Caco-2 (cell line): Measurements from ENCODE around the gene AOPEP. TPM values are rescaled to one million over a fixed set of nuclear protein-coding genes. Genes with fewer than 3 reads are reported as not detected.

ENCODE experiments used
- BruUV-seq: library from RNA; stranded (reverse); fragments of 400-500 nt; replicated peaks from 2 replicates; lab custom pipeline; 2021; lab: Mats Ljungman, UMichigan
- CTCF ChIA-PET: fragments of 300-600 bp; sonication (Branson Sonifier 250); formaldehyde crosslinking; loops from one replicate; lab custom pipeline; 2022; ENCODE audit warnings: antibody characterized with exemption; lab: Charles Lee
- POLR2A ChIA-PET: fragments of 300-600 bp; sonication (Branson Sonifier 250); formaldehyde crosslinking; loops from one replicate; lab custom pipeline; 2022; ENCODE audit warnings: antibody characterized with exemption; lab: Charles Lee
- DNase-seq, 2 experiments: peaks; one replicate each; pipeline versions ENCODE4 v3.0.0 to v3.0.0-alpha.2; 2020 to 2022
- H3K27me3 ChIP-seq: replicated peaks from 2 replicates; pipeline ENCODE4 v1.6.0; 2011; ENCODE audit warnings: low read length; ENCODE audit not compliant: control insufficient read depth, insufficient read depth
- H3K36me3 ChIP-seq: 2 replicates; pipeline ENCODE4 v1.5.1; 2011; ENCODE audit warnings: low read length; ENCODE audit not compliant: control insufficient read depth, insufficient read depth
- H3K4me1 ChIP-seq: fragments of 250-450 bp; sonication (Bioruptor Pico); 2 replicates; pipeline ENCODE4 v1.5.1; 2020; ENCODE audit warnings: mild to moderate bottlenecking
- H3K4me3 ChIP-seq: 2 replicates; pipeline ENCODE4 v1.5.1; 2011; ENCODE audit warnings: low read depth, mild to moderate bottlenecking, control low read depth, low read length
- H3K9me3 ChIP-seq: fragments of 250-450 bp; sonication (Bioruptor Pico); 2 replicates; pipeline ENCODE4 v1.5.1; 2020; ENCODE audit warnings: mild to moderate bottlenecking, moderate library complexity
- H3K27ac Mint-ChIP-seq: one replicate; pipeline ENCODE4 v1.8.0; 2022; ENCODE audit warnings: mixed read lengths; ENCODE audit not compliant: unreplicated experiment
- H3K27me3 Mint-ChIP-seq: one replicate; pipeline ENCODE4 v1.8.0; 2022; ENCODE audit warnings: mixed read lengths; ENCODE audit not compliant: insufficient read depth, unreplicated experiment
- H3K36me3 Mint-ChIP-seq: one replicate; pipeline ENCODE4 v1.8.0; 2022; ENCODE audit warnings: mild to moderate bottlenecking, mixed read lengths; ENCODE audit not compliant: insufficient read depth, unreplicated experiment
- H3K4me1 Mint-ChIP-seq: one replicate; pipeline ENCODE4 v1.8.0; 2022; ENCODE audit warnings: low read depth, mixed read lengths; ENCODE audit not compliant: unreplicated experiment
- H3K4me3 Mint-ChIP-seq: one replicate; pipeline ENCODE4 v1.8.0; 2022; ENCODE audit warnings: mild to moderate bottlenecking, moderate library complexity, mixed read lengths; ENCODE audit not compliant: unreplicated experiment
- H3K9me3 Mint-ChIP-seq: one replicate; pipeline ENCODE4 v1.8.0; 2022; ENCODE audit warnings: mixed read lengths; ENCODE audit not compliant: unreplicated experiment
- intact Hi-C: fragments of 100-400 bp; cut with micrococcal nuclease; formaldehyde crosslinking; loops from one replicate; pipeline ENCODE4 v1.10.0; 2022; ENCODE audit not compliant: unreplicated experiment
- total RNA-seq: library from RNA; stranded (reverse); gene quantifications from 2 replicates; pipeline ENCODE4 v1.2.3, GENCODE V29; 2022
- TF ChIP-seq, protein P1 (sequence below), 2 experiments: fragments of 200-600 bp in 1 of 2; IDR thresholded peaks; 1 replicate in 1 of 2; 2 replicates in 1 of 2; pipeline versions ENCODE4 v1.5.1 to v1.8.0; 2011 to 2022; ENCODE audit warnings: antibody characterized with exemption in 1 of 2, control low read depth in 1 of 2, inconsistent platforms in 1 of 2, low read depth in 1 of 2, low read length in 1 of 2, mild to moderate bottlenecking in 1 of 2, moderate library complexity in 1 of 2; ENCODE audit not compliant: insufficient read depth in 1 of 2, severe bottlenecking in 1 of 2, unreplicated experiment in 1 of 2

The AOPEP gene
- total RNA-seq, 1 experiment from 2014 or later = 63.3 TPM

DNA sequence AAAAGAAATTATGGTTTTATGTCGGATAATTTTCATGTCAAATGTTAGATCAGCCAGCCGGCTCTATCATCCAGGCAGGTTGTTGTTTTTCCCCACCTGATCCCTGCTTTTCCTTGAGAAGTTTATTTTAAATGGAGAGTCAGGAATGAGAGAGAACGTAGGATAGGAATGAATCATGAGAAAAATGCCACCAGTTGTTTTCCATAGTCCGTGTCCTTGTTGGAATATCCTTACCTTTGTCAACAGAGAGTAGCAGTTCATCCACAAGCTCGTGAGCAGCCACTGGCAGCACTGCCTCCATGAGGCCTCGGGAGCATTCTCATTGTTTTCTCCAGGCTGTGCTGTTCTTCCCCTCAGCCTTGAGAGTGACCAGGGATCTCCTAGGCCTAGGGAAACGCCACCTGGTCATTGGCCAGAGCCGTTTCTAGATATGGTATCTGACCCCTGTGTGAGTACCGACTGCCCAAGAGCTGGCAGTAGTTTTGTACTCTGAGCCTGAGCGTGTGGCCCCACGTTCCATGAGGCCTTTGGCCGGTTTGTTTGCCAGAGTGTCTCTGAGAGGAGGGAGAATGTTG lies 297.7 kb downstream of the AOPEP start:
- no peak for DNase-seq
- no peak overlapping the region for H3K4me3 ChIP-seq
- TF ChIP-seq, protein P1, sequence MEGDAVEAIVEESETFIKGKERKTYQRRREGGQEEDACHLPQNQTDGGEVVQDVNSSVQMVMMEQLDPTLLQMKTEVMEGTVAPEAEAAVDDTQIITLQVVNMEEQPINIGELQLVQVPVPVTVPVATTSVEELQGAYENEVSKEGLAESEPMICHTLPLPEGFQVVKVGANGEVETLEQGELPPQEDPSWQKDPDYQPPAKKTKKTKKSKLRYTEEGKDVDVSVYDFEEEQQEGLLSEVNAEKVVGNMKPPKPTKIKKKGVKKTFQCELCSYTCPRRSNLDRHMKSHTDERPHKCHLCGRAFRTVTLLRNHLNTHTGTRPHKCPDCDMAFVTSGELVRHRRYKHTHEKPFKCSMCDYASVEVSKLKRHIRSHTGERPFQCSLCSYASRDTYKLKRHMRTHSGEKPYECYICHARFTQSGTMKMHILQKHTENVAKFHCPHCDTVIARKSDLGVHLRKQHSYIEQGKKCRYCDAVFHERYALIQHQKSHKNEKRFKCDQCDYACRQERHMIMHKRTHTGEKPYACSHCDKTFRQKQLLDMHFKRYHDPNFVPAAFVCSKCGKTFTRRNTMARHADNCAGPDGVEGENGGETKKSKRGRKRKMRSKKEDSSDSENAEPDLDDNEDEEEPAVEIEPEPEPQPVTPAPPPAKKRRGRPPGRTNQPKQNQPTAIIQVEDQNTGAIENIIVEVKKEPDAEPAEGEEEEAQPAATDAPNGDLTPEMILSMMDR (IDR thresholded peaks at IDR 0.05; ENCODE audit: insufficient read depth in 1 of 2, low read depth in 1 of 2, low read length in 1 of 2, severe bottlenecking in 1 of 2, unreplicated experiment in 1 of 2) = no peak
- peaks cover 53% of the 10 kb centered on the region for H3K36me3 Mint-ChIP-seq
- POLR2A ChIA-PET = no interaction called here
- intact Hi-C loops = no loop called here
- CTCF ChIA-PET = interaction anchor here (0.6 to 1.1 kb wide), 3 partner anchors 10 to 358 kb away, joined by 3 read pairs; no protein-coding TSS in a partner anchor
- no peaks in the 10 kb centered on the region for H3K9me3 Mint-ChIP-seq
- peaks cover 31% of the 10 kb centered on the region for H3K4me1 Mint-ChIP-seq
- H3K4me3 Mint-ChIP-seq = no peak overlapping the region
- H3K27me3 Mint-ChIP-seq = no peaks in the 10 kb centered on the region
- peaks cover 3% of the 10 kb centered on the region for H3K36me3 ChIP-seq
- H3K9me3 ChIP-seq = no peaks in the 10 kb centered on the region
- peaks cover 38% of the 10 kb centered on the region for H3K4me1 ChIP-seq
- no peak overlapping the region for H3K27ac Mint-ChIP-seq
- BruUV-seq = no TSS peak
- H3K27me3 ChIP-seq = no peaks in the 10 kb centered on the region

DNA sequence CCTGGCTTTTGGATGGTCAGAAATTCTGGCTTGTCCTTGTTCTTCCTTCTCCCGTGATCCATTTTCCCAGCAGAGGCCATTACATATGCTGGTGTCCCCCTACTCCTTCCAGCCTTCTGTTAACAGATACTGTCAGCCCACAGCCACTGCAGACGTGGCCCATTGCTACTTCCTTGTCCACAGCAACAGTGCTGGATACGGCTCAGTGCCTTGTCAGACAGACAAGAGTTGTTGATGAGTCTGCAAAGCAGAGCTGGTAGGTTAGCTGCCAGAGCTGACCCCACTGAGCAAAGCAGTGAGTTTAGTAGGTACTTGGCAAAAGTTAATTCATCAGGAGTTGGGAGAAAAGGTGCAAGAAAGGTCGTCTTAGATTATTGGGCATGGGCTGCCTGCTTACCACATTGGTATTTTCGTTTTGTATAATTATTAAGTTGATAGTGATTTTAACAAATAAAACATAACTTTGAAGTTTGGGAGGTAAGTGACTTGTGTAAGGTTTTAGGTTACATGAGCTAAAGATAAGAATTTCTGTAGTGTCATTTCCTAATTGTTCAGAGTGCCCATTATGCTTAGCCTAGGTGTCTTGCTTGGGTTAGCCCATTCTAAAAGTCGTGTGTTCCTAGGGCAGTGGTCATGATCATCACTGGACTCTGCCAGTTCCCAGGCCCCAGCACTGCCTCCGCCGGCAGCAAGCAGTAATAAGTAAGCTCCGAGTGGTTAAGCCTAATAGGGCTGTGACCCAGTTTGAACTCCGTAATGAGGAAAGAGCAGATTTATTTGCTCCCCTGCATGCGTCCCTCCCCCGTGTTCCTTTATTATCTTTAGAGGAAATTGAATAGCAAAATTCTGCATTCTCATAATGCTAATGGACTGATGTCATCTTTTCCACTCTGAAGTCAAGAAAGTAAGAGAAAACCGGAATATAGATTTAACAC lies 299.0 kb downstream of the AOPEP start:
- Mint-ChIP-seq H3K27ac (peak overlapping the region; percentile 62), H3K4me1 (peaks cover 34% of the 10 kb centered on the region), H3K4me3 (no peak overlapping the region), H3K9me3 (no peaks in the 10 kb centered on the region), H3K27me3 (no peaks in the 10 kb centered on the region), H3K36me3 (peaks cover 40% of the 10 kb centered on the region)
- Histone ChIP-seq H3K27me3 (no peaks in the 10 kb centered on the region), H3K9me3 (no peaks in the 10 kb centered on the region), H3K4me3 (no peak overlapping the region), H3K4me1 (peaks cover 48% of the 10 kb centered on the region), H3K36me3 (peaks cover 1% of the 10 kb centered on the region)
- intact Hi-C loops = loop anchor here (5.0 kb wide), 1 partner anchor 343 kb away; no protein-coding TSS in a partner anchor
- ChIA-PET POLR2A (interaction anchor here (0.6 kb wide), 1 partner anchor 415 kb away, joined by 3 read pairs; no protein-coding TSS in a partner anchor), CTCF (interaction anchor here (0.6 kb wide), 1 partner anchor 104 kb away, joined by 3 read pairs; no protein-coding TSS in a partner anchor)
- peak; percentile 59 to 63 for DNase-seq
- TF ChIP-seq, protein P1 (IDR thresholded peaks at IDR 0.05; ENCODE audit: insufficient read depth in 1 of 2, low read depth in 1 of 2, low read length in 1 of 2, severe bottlenecking in 1 of 2, unreplicated experiment in 1 of 2) = peak in 1 of 2 experiments; percentile 34
- TSS peak; percentile 41 for BruUV-seq

DNA sequence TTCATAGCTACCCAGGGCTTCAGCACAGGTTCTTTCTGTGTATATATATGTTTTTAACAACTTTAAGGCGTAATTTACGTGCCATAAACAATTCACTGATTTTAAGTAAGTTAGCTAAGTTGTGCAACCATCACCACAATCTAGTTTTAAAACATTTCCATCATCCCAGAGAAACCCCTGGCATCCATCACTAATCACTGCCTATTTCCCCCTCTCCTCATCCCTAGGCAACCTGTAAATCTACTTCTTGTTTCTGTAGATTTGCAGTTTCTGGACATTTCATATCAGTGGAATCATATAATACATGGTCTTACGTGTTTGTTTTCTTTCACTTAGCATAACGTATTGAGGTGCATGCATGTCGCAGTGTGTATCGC lies 299.6 kb downstream of the AOPEP start:
- ChIA-PET CTCF (interaction anchor here (0.6 kb wide), 1 partner anchor 104 kb away, joined by 3 read pairs; no protein-coding TSS in a partner anchor), POLR2A (interaction anchor here (0.6 kb wide), 1 partner anchor 416 kb away, joined by 3 read pairs; no protein-coding TSS in a partner anchor)
- Mint-ChIP-seq H3K4me1 (peaks cover 40% of the 10 kb centered on the region), H3K27ac (peak overlapping the region; percentile 29), H3K36me3 (peaks cover 42% of the 10 kb centered on the region), H3K9me3 (no peaks in the 10 kb centered on the region), H3K27me3 (no peaks in the 10 kb centered on the region), H3K4me3 (no peak overlapping the region)
- peaks cover 55% of the 10 kb centered on the region for H3K4me1 ChIP-seq
- H3K9me3 ChIP-seq = no peaks in the 10 kb centered on the region
- DNase-seq = no peak
- intact Hi-C loops = loop anchor here (5.0 kb wide), 1 partner anchor 344 kb away; no protein-coding TSS in a partner anchor
- no peaks in the 10 kb centered on the region for H3K27me3 ChIP-seq
- H3K36me3 ChIP-seq = peaks cover 1% of the 10 kb centered on the region
- H3K4me3 ChIP-seq = no peak overlapping the region
- TF ChIP-seq, protein P1 (IDR thresholded peaks at IDR 0.05; ENCODE audit: insufficient read depth in 1 of 2, low read depth in 1 of 2, low read length in 1 of 2, severe bottlenecking in 1 of 2, unreplicated experiment in 1 of 2) = no peak
- no TSS peak for BruUV-seq
